ELF-1 (cell line): ENCODE results near the gene CNOT8.

ENCODE experiments used
- DNase-seq: peaks from one replicate; pipeline ENCODE4 v3.0.0-alpha.2; 2016; ENCODE audit warnings: low read depth, low spot score

CNOT8 gene

GRCh38 chr5:154916874-154917273, 58.4 kb downstream of the CNOT8 start:
- no peak for DNase-seq

- no peak for DNase-seq
Measured at GRCh38 chr5:154917757-154918156, 59.3 kb downstream of the CNOT8 start.

- no peak for DNase-seq
Measured at GRCh38 chr5:154923441-154924430, 65.3 kb downstream of the CNOT8 start.
